ENCODE measurements around the gene GRIN1.

DNA sequence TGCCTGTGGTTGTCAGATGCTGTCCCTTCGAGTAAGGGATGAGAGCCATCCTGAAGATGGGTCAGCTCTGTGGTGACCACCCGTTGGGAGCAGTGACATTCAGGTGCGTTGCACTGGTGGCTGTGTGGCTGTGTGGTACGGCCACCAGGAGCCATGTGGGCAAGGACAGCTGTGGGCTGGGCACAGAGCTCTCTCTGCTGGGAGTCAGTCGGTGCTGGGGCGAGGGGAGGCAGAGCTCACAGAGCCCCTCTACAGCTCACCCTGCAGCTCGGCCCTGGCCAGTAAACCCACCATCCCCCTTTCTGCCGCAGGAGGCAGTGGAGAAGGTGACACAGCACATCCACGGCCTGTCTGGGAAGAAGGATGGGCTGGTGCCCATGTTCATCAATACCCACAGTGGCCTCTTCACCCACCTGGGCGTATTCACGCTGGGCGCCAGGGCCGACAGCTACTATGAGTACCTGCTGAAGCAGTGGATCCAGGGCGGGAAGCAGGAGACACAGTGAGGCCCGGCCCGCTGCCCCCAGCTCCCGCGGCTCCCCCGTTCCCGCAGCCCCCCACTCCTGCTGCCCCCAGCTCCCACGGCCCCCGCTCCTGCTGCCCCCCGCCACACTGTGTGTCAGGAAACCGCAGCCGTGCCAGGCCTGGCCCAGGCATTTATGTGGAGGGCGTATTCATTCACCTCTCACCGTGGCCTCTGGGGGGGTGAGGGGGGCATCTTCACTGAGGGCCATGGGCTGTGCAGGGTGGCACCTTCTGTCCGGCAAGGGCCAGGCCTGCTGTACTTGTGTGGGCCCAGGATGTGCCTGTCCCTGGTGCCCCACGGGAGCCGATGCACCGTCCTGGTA lies 32.9 kb upstream of the GRIN1 start:
- TF ChIP-seq POLR2AphosphoS5 (IDR thresholded peaks at IDR 0.05; ENCODE audit: borderline replicate concordance, low read depth, low read length) (no peak), EZH2 (IDR thresholded peaks at IDR 0.05) (no peak)
